Activated T-helper 1 cell treated with anti-CD3 and anti-CD28 coated beads, Interleukin-12 subunit alpha, Interleukin-12 subunit beta, Interleukin-2, Interleukin-4 antibody, amounts not matched to agents 30 ng/mL and 10 ng/mL and 1 ng/mL, durations not matched to agents 14 hours and 24 hours and 36 hours (primary cell): Measurements from ENCODE around the gene ZW10. TPM values are rescaled to one million over a fixed set of nuclear protein-coding genes. Genes with fewer than 3 reads are reported as not detected.
A peak's percentile ranks its signal among the peaks of the same experiment; 100 is the strongest.
"Not testable (repeated sequence)": the region's sequence is repeated elsewhere in the genome, so short reads cannot be mapped to it uniquely, and the experiment has no call there.

Source experiments
- DNase-seq: peaks from one replicate; pipeline ENCODE4 v3.0.0; 2021; ENCODE audit warnings: low spot score
- H3K27ac Mint-ChIP-seq: one replicate; pipeline ENCODE4 v1.8.0; 2021; ENCODE audit warnings: mild to moderate bottlenecking, mixed read lengths
- H3K27me3 Mint-ChIP-seq: one replicate; pipeline ENCODE4 v1.8.0; 2022; ENCODE audit warnings: mild to moderate bottlenecking, moderate library complexity, mixed read lengths; ENCODE audit not compliant: insufficient read depth
- H3K36me3 Mint-ChIP-seq: one replicate; pipeline ENCODE4 v1.8.0; 2021; ENCODE audit warnings: low read depth, mixed read lengths
- H3K4me1 Mint-ChIP-seq: one replicate; pipeline ENCODE4 v1.8.0; 2021; ENCODE audit warnings: low read depth, mixed read lengths
- H3K4me3 Mint-ChIP-seq: one replicate; pipeline ENCODE4 v1.8.0; 2021; ENCODE audit warnings: mild to moderate bottlenecking, moderate library complexity, mixed read lengths
- H3K9me3 Mint-ChIP-seq: one replicate; pipeline ENCODE4 v1.8.0; 2021; ENCODE audit warnings: mixed read lengths
- intact Hi-C: fragments of 100-400 bp; cut with micrococcal nuclease; formaldehyde crosslinking; loops from one replicate; pipeline ENCODE4 v1.15.1; 2024
- total RNA-seq: library from RNA; stranded (reverse); gene quantifications from 2 replicates; pipeline ENCODE4 v1.2.3, GENCODE V29; 2022

The ZW10 gene
- total RNA-seq, 1 donor from 2014 or later = 22.6 TPM

GRCh38 chr11:113782134-113782533 is 8.6 kb upstream of the ZW10 start:
- H3K9me3 Mint-ChIP-seq = no peaks in the 10 kb centered on the region
- no peak for DNase-seq

GRCh38 chr11:113781682-113782081 is 8.2 kb upstream of the ZW10 start:
- H3K36me3 Mint-ChIP-seq = no peaks in the 10 kb centered on the region
- no peak overlapping the region for H3K27ac Mint-ChIP-seq
- no peak for DNase-seq
- no peaks in the 10 kb centered on the region for H3K9me3 Mint-ChIP-seq
- intact Hi-C loops = no loop called here
- H3K4me3 Mint-ChIP-seq = no peak overlapping the region
- no peaks in the 10 kb centered on the region for H3K4me1 Mint-ChIP-seq
- peaks cover 22% of the 10 kb centered on the region for H3K27me3 Mint-ChIP-seq

More at GRCh38 chr11:113782134-113782533, 8.6 kb upstream of the ZW10 start:
- no peaks in the 10 kb centered on the region for H3K4me1 Mint-ChIP-seq
- H3K27me3 Mint-ChIP-seq = peaks cover 22% of the 10 kb centered on the region
- no peak overlapping the region for H3K4me3 Mint-ChIP-seq
- H3K27ac Mint-ChIP-seq = no peak overlapping the region
- H3K36me3 Mint-ChIP-seq = no peaks in the 10 kb centered on the region
- intact Hi-C loops = no loop called here

DNA sequence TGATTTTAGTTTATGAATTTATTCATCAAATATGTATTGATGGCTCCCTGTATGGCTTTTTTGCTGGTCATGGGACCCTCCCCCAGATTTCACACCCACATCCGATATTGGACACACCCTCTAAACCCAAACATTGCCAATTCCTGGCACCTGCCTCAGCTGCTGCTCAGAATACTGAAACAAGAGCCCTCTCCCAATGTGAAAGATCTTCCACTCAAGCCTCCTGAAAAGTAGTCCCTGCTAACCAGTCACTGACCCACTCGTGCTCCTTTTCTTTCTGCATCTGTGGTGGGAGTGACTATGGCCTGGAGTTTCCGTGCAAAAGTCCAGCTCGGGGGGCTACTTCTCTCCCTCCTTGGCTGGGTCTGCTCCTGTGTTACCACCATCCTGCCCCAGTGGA is 6.0 kb upstream of the ZW10 start, which contains the start of gene CLDN25:
Gene CLDN25 (plus strand): TSS at position 301 of the 400 bp plus-strand sequence. CDS start 0 bp downstream, at position 301.
- DNase-seq = no peak
- Mint-ChIP-seq H3K27me3 (peaks cover 22% of the 10 kb centered on the region), H3K4me3 (no peak within 1 kb of the TSS), H3K9me3 (no peaks in the 10 kb centered on the region), H3K4me1 (peaks cover 2% of the 10 kb centered on the region), H3K36me3 (no peaks in the 10 kb centered on the region), H3K27ac (no peak within 1 kb of the TSS)
- intact Hi-C loops = no loop called here

DNA sequence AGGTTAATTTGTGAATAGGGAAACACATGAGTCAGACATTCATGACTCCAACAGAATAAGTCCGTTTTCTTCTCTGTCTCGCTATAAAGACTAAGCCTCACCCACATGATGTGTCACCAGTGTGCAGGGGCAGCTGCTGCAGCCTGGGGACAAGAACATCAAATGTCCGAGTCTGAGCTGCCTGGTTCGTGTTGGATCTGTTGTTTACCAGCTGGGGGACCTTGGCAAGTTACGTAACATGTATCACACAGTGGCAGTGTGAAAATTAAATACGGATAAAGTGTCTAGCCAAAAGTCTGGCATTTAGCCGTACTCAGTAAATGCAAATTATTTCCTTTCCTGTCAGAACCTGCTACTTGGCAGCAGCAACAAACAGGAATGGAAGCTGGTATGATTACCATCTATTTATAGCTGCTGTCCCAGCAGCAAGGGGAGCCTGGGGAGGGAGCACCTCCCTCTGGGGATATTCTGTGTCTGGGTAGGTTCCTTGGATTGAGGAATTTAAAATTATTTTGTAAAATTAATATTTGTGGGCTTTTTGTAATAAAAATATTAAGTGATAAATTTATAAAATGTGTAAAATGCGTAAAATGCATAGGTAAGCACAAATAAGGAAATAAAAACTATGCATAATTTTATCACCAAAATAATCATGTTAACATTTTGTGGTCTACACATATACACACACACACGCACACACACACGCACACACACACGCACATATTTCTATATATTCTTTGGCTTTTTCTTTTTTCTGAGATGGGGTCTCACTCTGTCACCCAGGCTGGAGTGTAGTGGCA is 4.8 kb upstream of the ZW10 start:
- peaks cover 3% of the 10 kb centered on the region for H3K36me3 Mint-ChIP-seq
- H3K27ac Mint-ChIP-seq = no peak overlapping the region
- peaks cover 20% of the 10 kb centered on the region for H3K27me3 Mint-ChIP-seq
- H3K4me1 Mint-ChIP-seq = peaks cover 5% of the 10 kb centered on the region
- intact Hi-C loops = no loop called here
- no peak for DNase-seq
- H3K9me3 Mint-ChIP-seq = no peaks in the 10 kb centered on the region
- no peak overlapping the region for H3K4me3 Mint-ChIP-seq

DNA sequence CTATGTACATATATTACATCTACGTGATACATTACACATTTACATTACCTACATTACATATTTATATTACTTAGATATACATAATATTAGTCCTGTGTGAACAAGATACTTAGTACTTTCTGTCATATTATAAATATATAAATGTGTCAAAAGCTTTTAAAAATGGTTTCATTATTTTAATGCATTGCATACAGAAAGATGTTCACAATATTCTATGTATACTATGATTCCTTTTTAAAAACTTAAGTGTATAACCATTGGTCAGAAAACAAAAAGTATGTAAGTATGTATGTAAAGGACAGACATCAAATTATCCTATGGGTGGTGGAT is 647 bp upstream of the ZW10 start:
- H3K27ac Mint-ChIP-seq = peak overlapping the region; percentile 97
- DNase-seq = no peak
- no peaks in the 10 kb centered on the region for H3K9me3 Mint-ChIP-seq
- H3K4me3 Mint-ChIP-seq = peak overlapping the region; percentile 100
- H3K27me3 Mint-ChIP-seq = peaks cover 5% of the 10 kb centered on the region
- intact Hi-C loops = loop anchor here (1.0 to 5.0 kb wide), 4 partner anchors 666 to 1897 kb away; partner anchors contain the start of genes CFAP68, FDXACB1, NKAPD1 and PIH1D2
- H3K36me3 Mint-ChIP-seq = peaks cover 16% of the 10 kb centered on the region
- peaks cover 14% of the 10 kb centered on the region for H3K4me1 Mint-ChIP-seq

GRCh38 chr11:113773092-113773415 is 438 bp downstream of the ZW10 start:
- DNase-seq = no peak
- Mint-ChIP-seq H3K36me3 (peaks cover 20% of the 10 kb centered on the region), H3K4me1 (peaks cover 14% of the 10 kb centered on the region), H3K4me3 (peak overlapping the region; percentile 100), H3K27me3 (peaks cover 4% of the 10 kb centered on the region), H3K27ac (peak overlapping the region; percentile 97), H3K9me3 (no peaks in the 10 kb centered on the region)
- intact Hi-C loops = loop anchor here (1.0 to 5.0 kb wide), 10 partner anchors 23 to 1896 kb away; partner anchors contain the start of genes C11orf71, CFAP68, FDXACB1 and NKAPD1

DNA sequence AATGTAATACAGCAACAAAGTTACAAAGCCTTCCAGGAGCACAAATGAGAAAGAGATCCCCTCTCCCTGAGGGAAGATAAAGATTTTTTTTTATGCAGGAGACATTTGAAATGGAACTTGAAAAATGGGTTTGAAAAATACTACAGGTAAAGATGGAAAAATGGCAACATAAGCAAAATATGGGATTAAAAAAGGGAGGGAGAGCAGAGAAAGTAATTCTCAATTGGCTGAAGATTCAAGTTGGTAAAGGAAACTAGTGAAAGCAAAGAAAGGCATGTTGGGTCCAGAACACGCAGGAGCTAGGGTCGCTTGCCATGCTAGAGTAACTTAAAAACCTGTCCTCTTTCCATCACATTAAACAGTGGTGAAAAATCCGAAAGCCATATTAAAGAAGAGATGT is 1.5 kb downstream of the ZW10 start:
- peak overlapping the region; percentile 4 for H3K27ac Mint-ChIP-seq
- intact Hi-C loops = loop anchor here (5.0 kb wide), 3 partner anchors 1545 to 1895 kb away; partner anchors contain the start of genes CFAP68, FDXACB1, NKAPD1 and PIH1D2
- H3K4me1 Mint-ChIP-seq = peaks cover 23% of the 10 kb centered on the region
- H3K9me3 Mint-ChIP-seq = no peaks in the 10 kb centered on the region
- peaks cover 30% of the 10 kb centered on the region for H3K36me3 Mint-ChIP-seq
- no peak for DNase-seq
- H3K27me3 Mint-ChIP-seq = no peaks in the 10 kb centered on the region
- H3K4me3 Mint-ChIP-seq = peak overlapping the region; percentile 100

DNA sequence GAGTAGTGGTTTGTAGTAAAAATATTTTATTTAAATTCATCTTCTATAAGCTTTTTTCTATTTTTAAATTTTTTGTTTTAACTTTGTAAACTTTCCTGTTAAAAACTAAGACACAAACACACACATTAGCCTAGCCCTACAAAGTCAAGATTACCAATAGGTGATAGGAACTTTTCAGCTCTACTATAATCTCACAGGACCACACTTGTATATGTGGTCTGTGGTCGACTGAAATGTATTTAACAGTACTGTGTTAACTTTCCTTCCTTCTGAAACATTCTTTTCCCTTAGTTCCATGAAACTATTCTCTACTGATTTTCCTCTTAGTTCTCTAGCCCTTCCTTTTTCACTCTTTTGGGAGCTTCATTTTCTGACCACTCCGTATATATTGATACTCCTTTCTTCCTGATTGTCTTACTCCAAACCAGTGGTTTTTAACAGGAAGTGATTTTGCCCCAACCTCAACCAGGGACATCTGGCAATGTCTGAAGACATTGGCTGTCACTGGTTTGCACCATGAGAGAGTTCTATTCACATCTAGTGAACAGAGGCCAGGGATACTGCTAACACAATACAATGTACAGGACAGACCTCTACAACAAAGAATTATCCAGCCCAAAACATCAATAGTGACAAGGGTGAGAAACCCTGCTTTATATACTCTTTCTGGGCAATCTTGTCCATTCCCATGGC is 8.8 kb downstream of the ZW10 start:
- Mint-ChIP-seq H3K9me3 (no peaks in the 10 kb centered on the region), H3K27me3 (no peaks in the 10 kb centered on the region), H3K4me1 (peaks cover 26% of the 10 kb centered on the region), H3K36me3 (peaks cover 42% of the 10 kb centered on the region), H3K4me3 (no peak overlapping the region), H3K27ac (no peak overlapping the region)
- no peak for DNase-seq
- intact Hi-C loops = no loop called here

GRCh38 chr11:113763040-113763439 is 10.5 kb downstream of the ZW10 start:
- H3K9me3 Mint-ChIP-seq, H3K27me3 Mint-ChIP-seq, DNase-seq, intact Hi-C loops, H3K4me3 Mint-ChIP-seq, H3K27ac Mint-ChIP-seq: not testable (repeated sequence)
- Mint-ChIP-seq H3K4me1 (peaks cover 26% of the 10 kb centered on the region), H3K36me3 (peaks cover 45% of the 10 kb centered on the region)

DNA sequence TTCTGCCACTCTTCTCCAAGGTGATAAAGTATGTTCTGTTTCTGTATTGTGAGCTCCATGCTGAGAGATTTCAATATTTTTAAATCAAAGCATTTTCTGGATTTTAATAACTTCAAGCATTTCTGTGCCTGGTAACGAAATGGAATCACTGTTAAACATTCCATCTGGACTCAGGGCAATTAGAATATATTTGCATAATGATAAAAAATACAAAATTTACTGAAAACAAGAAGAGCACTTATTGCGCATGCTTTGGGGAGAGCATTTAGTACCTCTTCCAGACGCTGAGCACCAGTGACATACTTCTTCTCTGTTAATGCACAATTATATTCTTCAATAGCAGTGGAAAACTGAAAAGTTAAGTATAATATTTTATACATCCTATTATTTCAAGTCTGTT is 13.3 kb downstream of the ZW10 start:
- no peak for DNase-seq
- intact Hi-C loops = no loop called here
- Mint-ChIP-seq H3K9me3 (no peaks in the 10 kb centered on the region), H3K4me1 (peaks cover 13% of the 10 kb centered on the region), H3K27ac (no peak overlapping the region), H3K36me3 (peaks cover 43% of the 10 kb centered on the region), H3K27me3 (no peaks in the 10 kb centered on the region), H3K4me3 (no peak overlapping the region)

GRCh38 chr11:113752932-113753331 is 20.6 kb downstream of the ZW10 start:
- Mint-ChIP-seq H3K4me3 (no peak overlapping the region), H3K27me3 (no peaks in the 10 kb centered on the region), H3K27ac (no peak overlapping the region), H3K9me3 (no peaks in the 10 kb centered on the region), H3K36me3 (peaks cover 23% of the 10 kb centered on the region), H3K4me1 (no peaks in the 10 kb centered on the region)
- DNase-seq = no peak
- intact Hi-C loops = no loop called here

GRCh38 chr11:113736323-113736722 is 37.2 kb downstream of the ZW10 start:
- H3K27me3 Mint-ChIP-seq = no peaks in the 10 kb centered on the region
- H3K4me1 Mint-ChIP-seq = peaks cover 8% of the 10 kb centered on the region
- peak overlapping the region; percentile 9 for H3K27ac Mint-ChIP-seq
- peaks cover 46% of the 10 kb centered on the region for H3K36me3 Mint-ChIP-seq
- H3K4me3 Mint-ChIP-seq = no peak overlapping the region
- no peaks in the 10 kb centered on the region for H3K9me3 Mint-ChIP-seq
- DNase-seq = no peak
- intact Hi-C loops = loop anchor here (1.0 to 10.0 kb wide), 2 partner anchors 37 to 142 kb away; partner anchors contain the start of gene ZW10

DNA sequence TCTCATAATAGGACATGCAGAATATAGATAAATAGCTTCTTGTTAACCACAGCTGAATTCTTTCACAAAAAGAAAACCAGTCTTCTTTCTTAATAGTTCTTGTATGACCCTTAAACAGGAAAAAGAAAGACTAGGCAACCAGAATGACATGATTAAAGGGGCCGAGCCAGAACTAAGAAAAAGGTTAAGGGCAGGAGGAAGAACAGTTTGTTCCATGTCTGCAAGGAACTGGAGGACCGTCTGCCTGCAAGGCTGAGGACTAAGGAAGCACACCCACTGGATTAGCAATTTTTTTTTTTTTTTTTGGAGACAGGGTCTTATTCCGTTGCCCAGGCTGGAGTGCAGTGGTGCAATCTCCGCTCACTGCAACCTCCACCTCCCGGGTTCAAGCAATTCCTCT is 41.4 kb downstream of the ZW10 start:
- Mint-ChIP-seq H3K27me3 (no peaks in the 10 kb centered on the region), H3K36me3 (peaks cover 25% of the 10 kb centered on the region), H3K9me3 (no peaks in the 10 kb centered on the region), H3K4me3 (no peak overlapping the region), H3K4me1 (peaks cover 8% of the 10 kb centered on the region), H3K27ac (no peak overlapping the region)
- intact Hi-C loops = loop anchor here (10.0 kb wide), 1 partner anchor 137 kb away; no protein-coding TSS in a partner anchor
- DNase-seq = no peak
